GM21529 (cell line): Measurements from ENCODE around the gene FBXO17.
"Not testable (repeated sequence)": the region's sequence is repeated elsewhere in the genome, so short reads cannot be mapped to it uniquely, and the experiment has no call there.

Source experiments
- ATAC-seq: cut with Tn5 transposase; IDR thresholded peaks from one replicate; pipeline ENCODE4 v1.9.1; 2021; ENCODE audit not compliant: unreplicated experiment

The FBXO17 gene

GRCh38 chr19:38980583-38981374, 5.2 kb upstream of the FBXO17 start:
- ATAC-seq: no peak

GRCh38 chr19:38979812-38980211, 4.3 kb upstream of the FBXO17 start:
- ATAC-seq: no peak

- ATAC-seq: no peak
These were observed 2.8 kb upstream of the FBXO17 start for GRCh38 chr19:38978326-38978689.

- ATAC-seq: peak; percentile 86
These were observed 2.1 kb upstream of the FBXO17 start for GRCh38 chr19:38977445-38978325.

- no peak for ATAC-seq
These were observed 324 bp upstream of the FBXO17 start for GRCh38 chr19:38975861-38976271.

- no peak for ATAC-seq
These were observed 823 bp downstream of the FBXO17 start for GRCh38 chr19:38974624-38975213.

- no peak for ATAC-seq
These were observed 3.9 kb downstream of the FBXO17 start for GRCh38 chr19:38971672-38972071.

GRCh38 chr19:38970664-38971532, 4.6 kb downstream of the FBXO17 start:
- no peak for ATAC-seq

- not testable (repeated sequence) for ATAC-seq
These were observed 9.4 kb downstream of the FBXO17 start for GRCh38 chr19:38966149-38966548.

- no peak for ATAC-seq
These were observed 10.8 kb downstream of the FBXO17 start for GRCh38 chr19:38964738-38965137.

GRCh38 chr19:38959618-38960017, 15.9 kb downstream of the FBXO17 start:
- no peak for ATAC-seq

- no peak for ATAC-seq
These were observed 17.2 kb downstream of the FBXO17 start for GRCh38 chr19:38958301-38958700.

GRCh38 chr19:38956264-38956663, 19.3 kb downstream of the FBXO17 start:
- ATAC-seq: no peak

GRCh38 chr19:38953677-38954076, 21.9 kb downstream of the FBXO17 start:
- ATAC-seq: no peak

GRCh38 chr19:38952395-38953165, 23.0 kb downstream of the FBXO17 start:
- no peak for ATAC-seq

- no peak for ATAC-seq
These were observed 24.4 kb downstream of the FBXO17 start for GRCh38 chr19:38951187-38951586.

GRCh38 chr19:38949580-38950367, 25.8 kb downstream of the FBXO17 start:
- no peak for ATAC-seq

GRCh38 chr19:38946229-38947010, 29.1 kb downstream of the FBXO17 start:
- no peak for ATAC-seq
